ENCODE results near the gene MICU1.

MICU1 gene

GRCh38 chr10:72567889-72568640 is 57.8 kb downstream of the MICU1 start:
- no peaks in the 10 kb centered on the region for H3K36me3 ChIP-seq (ENCODE audit: control insufficient read depth, insufficient read depth, low read length)
- no peaks in the 10 kb centered on the region for H3K27me3 ChIP-seq (replicated peaks; ENCODE audit: control insufficient read depth, insufficient read depth, low read length)
- no peak for DNase-seq (ENCODE audit: extremely low read depth, insufficient read length)
- no peak overlapping the region for H3K4me3 ChIP-seq (replicated peaks; ENCODE audit: low read depth, low read length)
- TF ChIP-seq CTCF (IDR thresholded peaks at IDR 0.05; ENCODE audit: insufficient read depth, low read length, poor library complexity, severe bottlenecking), result peak; percentile 45

GRCh38 chr10:72567421-72567820 is 58.5 kb downstream of the MICU1 start:
- H3K27me3 ChIP-seq (replicated peaks; ENCODE audit: control insufficient read depth, insufficient read depth, low read length), result no peaks in the 10 kb centered on the region
- no peak overlapping the region for H3K4me3 ChIP-seq (replicated peaks; ENCODE audit: low read depth, low read length)
- no peaks in the 10 kb centered on the region for H3K36me3 ChIP-seq (ENCODE audit: control insufficient read depth, insufficient read depth, low read length)
- no peak for DNase-seq (ENCODE audit: extremely low read depth, insufficient read length)
- TF ChIP-seq CTCF (IDR thresholded peaks at IDR 0.05; ENCODE audit: insufficient read depth, low read length, poor library complexity, severe bottlenecking), result no peak

- H3K36me3 ChIP-seq (ENCODE audit: control insufficient read depth, insufficient read depth, low read length), result no peaks in the 10 kb centered on the region
- TF ChIP-seq CTCF (IDR thresholded peaks at IDR 0.05; ENCODE audit: insufficient read depth, low read length, poor library complexity, severe bottlenecking), result no peak
- H3K27me3 ChIP-seq (replicated peaks; ENCODE audit: control insufficient read depth, insufficient read depth, low read length), result no peaks in the 10 kb centered on the region
- DNase-seq (ENCODE audit: extremely low read depth, insufficient read length), result no peak
- no peak overlapping the region for H3K4me3 ChIP-seq (replicated peaks; ENCODE audit: low read depth, low read length)
Measured at GRCh38 chr10:72564596-72564995, 61.3 kb downstream of the MICU1 start.

- DNase-seq (ENCODE audit: extremely low read depth, insufficient read length), result peak; percentile 60
- Histone ChIP-seq H3K4me3 (replicated peaks; ENCODE audit: low read depth, low read length) (no peak overlapping the region), H3K36me3 (ENCODE audit: control insufficient read depth, insufficient read depth, low read length) (no peaks in the 10 kb centered on the region), H3K27me3 (replicated peaks; ENCODE audit: control insufficient read depth, insufficient read depth, low read length) (no peaks in the 10 kb centered on the region)
- no peak for TF ChIP-seq CTCF (IDR thresholded peaks at IDR 0.05; ENCODE audit: insufficient read depth, low read length, poor library complexity, severe bottlenecking)
Measured at GRCh38 chr10:72563327-72563932, 62.4 kb downstream of the MICU1 start.

DNA sequence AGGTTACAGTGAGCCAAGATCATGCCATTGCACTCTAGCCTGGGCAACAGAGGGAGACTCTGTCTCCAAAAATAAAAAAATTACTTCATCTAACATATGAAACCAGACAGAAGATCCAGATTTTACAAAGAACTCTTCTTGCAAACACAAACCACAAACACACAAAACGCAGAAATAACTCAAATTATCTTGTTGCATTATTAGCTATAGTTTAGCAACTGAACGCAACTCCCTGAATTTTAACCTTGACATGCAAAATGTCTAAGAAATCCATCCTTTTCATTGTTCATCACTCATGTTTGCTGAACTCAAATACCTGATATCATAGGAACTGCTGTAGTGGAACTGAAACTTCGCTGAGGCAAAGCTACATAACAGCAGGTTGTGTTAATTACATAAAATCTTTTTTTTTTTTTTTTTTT is 64.1 kb downstream of the MICU1 start:
- TF ChIP-seq CTCF (IDR thresholded peaks at IDR 0.05; ENCODE audit: insufficient read depth, low read length, poor library complexity, severe bottlenecking), result no peak
- DNase-seq (ENCODE audit: extremely low read depth, insufficient read length), result peak; percentile 63
- no peak overlapping the region for H3K4me3 ChIP-seq (replicated peaks; ENCODE audit: low read depth, low read length)
- H3K36me3 ChIP-seq (ENCODE audit: control insufficient read depth, insufficient read depth, low read length), result no peaks in the 10 kb centered on the region
- no peaks in the 10 kb centered on the region for H3K27me3 ChIP-seq (replicated peaks; ENCODE audit: control insufficient read depth, insufficient read depth, low read length)

Measured in GM06990 (cell line).